ENCODE data around the gene ZNF335. TPM values are rescaled to one million over a fixed set of nuclear protein-coding genes. Genes with fewer than 3 reads are reported as not detected.

ZNF335 gene
- total RNA-seq, 4 donors from 2014 or later = 34.3 to 60.1 (median 53.6) TPM

DNA sequence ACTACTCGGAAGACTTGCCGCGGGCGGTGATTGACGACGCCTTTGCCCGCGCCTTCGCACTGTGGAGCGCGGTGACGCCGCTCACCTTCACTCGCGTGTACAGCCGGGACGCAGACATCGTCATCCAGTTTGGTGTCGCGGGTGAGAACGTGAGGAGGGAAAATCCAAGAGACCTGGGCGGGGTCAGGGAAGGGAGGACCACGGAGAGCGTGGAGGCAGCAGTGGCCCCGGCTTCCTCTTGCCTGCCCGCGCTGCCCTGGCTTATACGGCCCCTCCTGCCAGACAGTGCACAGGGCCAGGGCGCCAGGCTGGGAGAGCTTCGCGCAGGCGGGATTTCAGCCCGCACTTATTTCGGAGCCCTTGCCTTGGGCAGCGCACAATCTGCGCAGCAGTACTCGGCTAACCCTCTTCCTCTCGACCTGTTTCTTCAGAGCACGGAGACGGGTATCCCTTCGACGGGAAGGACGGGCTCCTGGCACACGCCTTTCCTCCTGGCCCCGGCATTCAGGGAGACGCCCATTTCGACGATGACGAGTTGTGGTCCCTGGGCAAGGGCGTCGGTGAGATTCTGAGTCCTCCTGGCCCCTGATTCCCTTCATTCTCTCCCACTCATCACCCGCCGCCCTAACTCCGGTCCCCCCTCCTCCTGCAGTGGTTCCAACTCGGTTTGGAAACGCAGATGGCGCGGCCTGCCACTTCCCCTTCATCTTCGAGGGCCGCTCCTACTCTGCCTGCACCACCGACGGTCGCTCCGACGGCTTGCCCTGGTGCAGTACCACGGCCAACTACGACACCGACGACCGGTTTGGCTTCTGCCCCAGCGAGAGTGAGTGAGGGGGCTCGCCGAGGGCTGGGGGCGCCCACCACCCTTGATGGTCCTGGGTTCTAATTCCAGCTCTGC is 38.7 kb upstream of the ZNF335 start:
- no peaks in the 10 kb centered on the region for H3K9me3 ChIP-seq
- H3K4me1 ChIP-seq = peaks cover 0 to 31% (median 9%) of the 10 kb centered on the region in 4 donors
- DNase-seq = no peak
- TF ChIP-seq POLR2A (IDR thresholded peaks at IDR 0.05) (no peak), CTCF (IDR thresholded peaks at IDR 0.05) (no peak)
- H3K36me3 ChIP-seq = no peaks in the 10 kb centered on the region
- H3K27me3 ChIP-seq = peaks cover 0 to 30% of the 10 kb centered on the region in 2 donors
- peak overlapping the region in 1 of 4 donors; percentile 6 for H3K4me3 ChIP-seq
- H3K27ac ChIP-seq = no peak overlapping the region

DNA sequence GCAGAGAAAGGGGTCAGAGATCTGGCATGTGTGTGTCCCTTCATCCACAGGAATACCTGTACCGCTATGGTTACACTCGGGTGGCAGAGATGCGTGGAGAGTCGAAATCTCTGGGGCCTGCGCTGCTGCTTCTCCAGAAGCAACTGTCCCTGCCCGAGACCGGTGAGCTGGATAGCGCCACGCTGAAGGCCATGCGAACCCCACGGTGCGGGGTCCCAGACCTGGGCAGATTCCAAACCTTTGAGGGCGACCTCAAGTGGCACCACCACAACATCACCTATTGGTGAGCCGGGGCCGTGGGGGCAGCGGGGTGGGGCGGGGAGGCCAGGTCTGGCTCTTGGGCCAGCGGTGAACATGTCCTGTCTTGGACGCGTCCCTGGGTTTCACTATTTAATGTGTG is 37.8 kb upstream of the ZNF335 start:
- Histone ChIP-seq H3K9me3 (no peaks in the 10 kb centered on the region), H3K36me3 (no peaks in the 10 kb centered on the region), H3K27ac (no peak overlapping the region), H3K27me3 (peaks cover 0 to 30% of the 10 kb centered on the region in 2 donors), H3K4me1 (peaks cover 0 to 38% (median 14%) of the 10 kb centered on the region in 4 donors), H3K4me3 (no peak overlapping the region)
- DNase-seq = no peak
- TF ChIP-seq CTCF (IDR thresholded peaks at IDR 0.05) = no peak
- no peak for TF ChIP-seq POLR2A (IDR thresholded peaks at IDR 0.05)

DNA sequence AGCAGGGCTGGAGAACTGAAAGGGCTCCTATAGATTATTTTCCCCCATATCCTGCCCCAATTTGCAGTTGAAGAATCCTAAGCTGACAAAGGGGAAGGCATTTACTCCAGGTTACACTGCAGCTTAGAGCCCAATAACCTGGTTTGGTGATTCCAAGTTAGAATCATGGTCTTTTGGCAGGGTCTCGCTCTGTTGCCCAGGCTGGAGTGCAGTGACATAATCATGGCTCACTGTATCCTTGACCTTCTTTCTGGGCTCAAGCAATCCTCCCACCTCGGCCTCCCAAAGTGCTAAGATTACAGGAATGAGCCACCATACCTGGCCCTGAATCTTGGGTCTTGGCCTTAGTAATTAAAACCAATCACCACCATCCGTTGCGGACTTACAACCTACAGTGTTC is 35.7 kb upstream of the ZNF335 start:
- DNase-seq = no peak
- no peaks in the 10 kb centered on the region for H3K36me3 ChIP-seq
- H3K4me3 ChIP-seq = no peak overlapping the region
- peaks cover 0 to 36% (median 12%) of the 10 kb centered on the region in 4 donors for H3K4me1 ChIP-seq
- H3K27ac ChIP-seq = no peak overlapping the region
- no peaks in the 10 kb centered on the region for H3K9me3 ChIP-seq
- TF ChIP-seq CTCF (IDR thresholded peaks at IDR 0.05) (no peak), POLR2A (IDR thresholded peaks at IDR 0.05) (no peak)
- peaks cover 0 to 23% of the 10 kb centered on the region in 2 donors for H3K27me3 ChIP-seq

DNA sequence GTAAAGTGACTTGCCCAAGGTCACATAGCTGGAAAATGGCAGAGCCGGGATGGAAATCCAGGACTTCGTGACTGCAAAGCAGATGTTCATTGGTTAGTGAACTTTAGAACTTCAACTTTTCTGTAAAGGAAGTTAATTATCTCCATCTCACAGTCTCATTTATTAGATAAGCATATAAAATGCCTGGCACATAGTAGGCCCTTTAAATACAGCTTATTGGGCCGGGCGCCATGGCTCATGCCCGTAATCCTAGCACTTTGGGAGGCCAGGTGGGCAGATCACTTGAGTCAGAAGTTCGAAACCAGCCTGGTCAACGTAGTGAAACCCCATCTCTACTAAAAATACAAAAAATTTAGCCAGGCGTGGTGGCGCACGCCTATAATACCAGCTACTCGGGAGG is 35.0 kb upstream of the ZNF335 start:
- Histone ChIP-seq H3K36me3 (no peaks in the 10 kb centered on the region), H3K4me1 (peaks cover 0 to 34% (median 12%) of the 10 kb centered on the region in 4 donors), H3K9me3 (no peaks in the 10 kb centered on the region), H3K4me3 (no peak overlapping the region), H3K27ac (no peak overlapping the region), H3K27me3 (peaks cover 0 to 16% of the 10 kb centered on the region in 2 donors)
- DNase-seq = no peak
- TF ChIP-seq CTCF (IDR thresholded peaks at IDR 0.05) = no peak
- TF ChIP-seq POLR2A (IDR thresholded peaks at IDR 0.05) = no peak

DNA sequence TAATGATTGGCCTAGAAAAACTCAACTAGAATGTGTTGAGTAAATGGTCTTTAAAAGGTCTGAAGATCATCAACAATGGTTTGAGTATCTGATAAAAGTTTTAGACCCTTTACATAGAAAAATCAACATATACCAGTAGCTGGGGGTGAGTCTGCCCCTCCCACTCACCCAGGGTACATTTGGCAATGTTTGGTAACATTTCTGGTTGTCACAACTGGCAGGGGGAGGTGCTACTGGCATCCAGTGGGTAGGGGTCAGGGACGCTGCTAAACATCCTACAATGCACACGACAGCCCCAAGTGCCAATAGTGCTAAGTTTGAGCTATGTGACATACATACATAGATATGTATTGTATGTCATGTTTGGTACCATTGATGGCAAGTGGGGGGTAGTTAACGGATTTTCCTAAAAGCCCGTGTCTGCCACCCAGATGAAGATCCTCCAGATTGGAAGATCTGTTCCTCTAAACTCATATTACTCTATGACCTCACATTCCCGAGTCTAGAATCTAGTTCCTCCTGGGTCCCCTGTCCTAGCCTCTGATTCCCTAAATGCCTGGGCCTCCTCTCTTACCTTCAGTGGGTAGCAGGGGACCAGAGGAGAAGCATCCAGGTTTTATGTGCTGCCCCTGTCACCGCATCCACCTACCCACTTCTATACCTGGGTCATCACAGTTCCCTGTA is 34.2 kb upstream of the ZNF335 start:
- Histone ChIP-seq H3K27me3 (peaks cover 0 to 8% of the 10 kb centered on the region in 2 donors), H3K4me1 (peaks cover 0 to 28% (median 12%) of the 10 kb centered on the region in 4 donors), H3K27ac (no peak overlapping the region), H3K9me3 (no peaks in the 10 kb centered on the region), H3K36me3 (no peaks in the 10 kb centered on the region), H3K4me3 (no peak overlapping the region)
- TF ChIP-seq CTCF (IDR thresholded peaks at IDR 0.05) = no peak
- DNase-seq = no peak

Measured in Peyer's patch (tissue), 4 donors.